OCI-LY3 (cell line): ENCODE results near the gene HUNK.

Source experiments
- CTCF ChIP-seq: fragments of 200-600, 300-600 bp; sonication (generic); IDR thresholded peaks from 2 replicates; pipeline ENCODE4 v1.5.1; 2014; ENCODE audit warnings: antibody characterized with exemption, low read length, low read depth
- EZH2phosphoT487 ChIP-seq: fragments of 200-600 bp; shearing (Covaris generic); IDR thresholded peaks from 2 replicates; pipeline ENCODE4 v1.6.1; 2018; ENCODE audit warnings: antibody characterized with exemption, mixed run types, low read depth

GRCh38 chr21:31943561-31943960 lies 70.7 kb downstream of the HUNK start:
- TF ChIP-seq CTCF (no peak), EZH2phosphoT487 (no peak)
